K562 (cell line): ENCODE data around the gene DISC1. TPM values are rescaled to one million over a fixed set of nuclear protein-coding genes. Genes with fewer than 3 reads are reported as not detected.

ENCODE experiments used
- EP300 ChIP-seq: IDR thresholded peaks from 2 replicates; pipeline ENCODE4 v1.6.1; 2012; ENCODE audit warnings: low read length, improper control_type of control experiment
- FOXA1 ChIP-seq: fragments of 450-650 bp; IDR thresholded peaks from 2 replicates; pipeline ENCODE4 v1.6.1; 2016; ENCODE audit warnings: mild to moderate bottlenecking, borderline replicate concordance
- FOXA3 ChIP-seq, 2 experiments: fragments of 450-650 bp in 1 of 2; sonication (generic) in 1 of 2; formaldehyde crosslinking; IDR thresholded peaks in 1 of 2; conservative IDR thresholded peaks in 1 of 2; 2 replicates each; pipeline versions ENCODE4 v1.4.0 to v1.8.0; 2020 to 2022; ENCODE audit warnings: mild to moderate bottlenecking in 2 of 2, missing genetic modification reagents in 1 of 2
- MAFG ChIP-seq: fragments of 450-650 bp; conservative IDR thresholded peaks from 2 replicates; pipeline ENCODE4 v1.6.1; 2016; ENCODE audit warnings: missing genetic modification characterization, missing compliant biosample characterization
- MTA2 ChIP-seq: fragments of 450-650 bp; IDR thresholded peaks from 2 replicates; pipeline ENCODE4 v1.6.1; 2016; ENCODE audit warnings: low read depth
- MYNN ChIP-seq, 2 experiments: sonication (generic); formaldehyde crosslinking in 1 of 2; IDR thresholded peaks; 2 replicates each; pipeline versions ENCODE4 v1.5.0 to v1.6.1; 2016 to 2020; ENCODE audit warnings: antibody characterized with exemption in 1 of 2, missing genetic modification reagents in 1 of 2
- NR2F6 ChIP-seq: fragments of 450-650 bp; formaldehyde crosslinking; IDR thresholded peaks from 2 replicates; pipeline ENCODE4 v1.4.0; 2020; ENCODE audit warnings: mild to moderate bottlenecking
- POLR3G ChIP-seq: IDR thresholded peaks from 2 replicates; pipeline ENCODE4 v1.6.1; 2011; ENCODE audit not compliant: insufficient read length, insufficient replicate concordance; ENCODE audit errors: extremely low read depth
- SIN3A ChIP-seq, 2 experiments: fragments of 150-350 bp in 1 of 2; IDR thresholded peaks; 2 replicates each; pipeline ENCODE4 v1.6.1; 2011 to 2016; ENCODE audit warnings: borderline replicate concordance in 2 of 2, low read depth in 2 of 2, low read length in 2 of 2, mild to moderate bottlenecking in 2 of 2, moderate library complexity in 2 of 2; ENCODE audit not compliant: control insufficient read depth in 1 of 2
- SMARCB1 ChIP-seq: IDR thresholded peaks from 2 replicates; pipeline ENCODE4 v1.6.1; 2011; ENCODE audit warnings: improper control_type of control experiment, low read depth; ENCODE audit not compliant: insufficient read length
- XRCC3 ChIP-seq: fragments of 450-650 bp; IDR thresholded peaks from 2 replicates; pipeline ENCODE4 v1.6.1; 2017; ENCODE audit warnings: mild to moderate bottlenecking, moderate library complexity
- ZFPM2 ChIP-seq: fragments of 250-450 bp; sonication (Bioruptor Pico); IDR thresholded peaks from 2 replicates; pipeline ENCODE4 v1.5.1; 2022; ENCODE audit warnings: mild to moderate bottlenecking
- ZNF316 ChIP-seq: fragments of 450-650 bp; IDR thresholded peaks from 2 replicates; pipeline ENCODE4 v1.6.1; 2016
- ZNF766 ChIP-seq: fragments of 200-800 bp; sonication (Bioruptor generic); conservative IDR thresholded peaks from 2 replicates; pipeline ENCODE4 v1.6.1; 2016; ENCODE audit warnings: missing genetic modification characterization, missing compliant biosample characterization
- polyA plus RNA-seq, 8 experiments: library from polyadenylated mRNA; depleted of rRNA in 4 of 8; stranded (reverse) in 5 of 8; unstranded in 3 of 8; fragments of >200 nt; fragmentation: Nextera tagmentation in 2 of 8; fragmentation: Illumina TruSeq in 1 of 8; extraction: Ambion mirVana in 2 of 8; extraction: Trizol in 1 of 8; gene quantifications; 2 replicates each; pipeline versions ENCODE4 v1.2.1 to v1.2.3, GENCODE V29; 2011 to 2014; ENCODE audit warnings: inconsistent platforms in 1 of 8, missing spikeins in 1 of 8
- total RNA-seq, 7 experiments: library from RNA; depleted of rRNA in 6 of 7; stranded (reverse); fragments of >200 nt in 6 of 7; fragmentation: Illumina TruSeq in 2 of 7; extraction: Trizol in 2 of 7; gene quantifications; 2 replicates each; pipeline versions ENCODE4 v1.2.1 to v1.2.3, GENCODE V29; 2011 to 2021; ENCODE audit warnings: low replicate concordance in 1 of 7
- TF ChIP-seq, protein P1 (sequence below): fragments of 450-650 bp; formaldehyde crosslinking; IDR thresholded peaks from 2 replicates; pipeline ENCODE4 v1.4.0; 2022; ENCODE audit warnings: missing genetic modification characterization
- TF ChIP-seq, protein P2 (sequence below): IDR thresholded peaks from 2 replicates; pipeline ENCODE4 v1.6.1; 2011; ENCODE audit warnings: borderline replicate concordance, low read depth, mild to moderate bottlenecking, moderate library complexity, low read length; ENCODE audit not compliant: insufficient read depth, poor library complexity, severe bottlenecking
- TF ChIP-seq, protein P3 (sequence below): sonication (generic); formaldehyde crosslinking; IDR thresholded peaks from 2 replicates; pipeline ENCODE4 v1.8.0; 2022; ENCODE audit warnings: mild to moderate bottlenecking, missing genetic modification reagents
- TF ChIP-seq, protein P4 (sequence below), 2 experiments: fragments of 450-650 bp; IDR thresholded peaks; 2 replicates each; pipeline ENCODE4 v1.6.1; 2016

DISC1 gene
- total and polyA plus RNA-seq, 9 of the 15 experiments (the other 6 are each of a cell fraction or from before 2014, with no cell fraction given), result 0.01 to 0.11 (median 0.08) TPM; not detected in 1

DNA sequence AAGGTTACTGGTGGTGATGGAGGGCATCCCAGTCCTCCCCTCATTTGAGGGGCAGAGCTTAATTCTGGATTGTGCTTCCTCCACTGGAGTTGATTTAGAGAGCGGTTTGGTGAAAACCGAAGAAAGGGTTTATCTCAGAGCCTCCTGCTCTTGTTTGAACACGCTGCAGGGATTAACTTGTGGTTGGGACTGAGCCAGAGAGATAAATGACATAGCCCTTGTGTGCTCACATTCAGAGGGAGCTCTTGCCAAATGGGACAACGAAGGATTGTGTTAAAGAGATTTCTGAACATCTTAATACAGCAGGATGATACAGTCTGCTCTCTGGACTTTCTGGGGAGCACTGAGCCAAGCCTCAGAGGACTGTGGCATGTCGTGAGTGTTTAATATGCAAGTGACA is 308.2 kb downstream of the DISC1 start (continued):
- TF ChIP-seq MAFG (tag), result no peak; the same call in 1 of the 2 replicates
- TF ChIP-seq, protein P1, sequence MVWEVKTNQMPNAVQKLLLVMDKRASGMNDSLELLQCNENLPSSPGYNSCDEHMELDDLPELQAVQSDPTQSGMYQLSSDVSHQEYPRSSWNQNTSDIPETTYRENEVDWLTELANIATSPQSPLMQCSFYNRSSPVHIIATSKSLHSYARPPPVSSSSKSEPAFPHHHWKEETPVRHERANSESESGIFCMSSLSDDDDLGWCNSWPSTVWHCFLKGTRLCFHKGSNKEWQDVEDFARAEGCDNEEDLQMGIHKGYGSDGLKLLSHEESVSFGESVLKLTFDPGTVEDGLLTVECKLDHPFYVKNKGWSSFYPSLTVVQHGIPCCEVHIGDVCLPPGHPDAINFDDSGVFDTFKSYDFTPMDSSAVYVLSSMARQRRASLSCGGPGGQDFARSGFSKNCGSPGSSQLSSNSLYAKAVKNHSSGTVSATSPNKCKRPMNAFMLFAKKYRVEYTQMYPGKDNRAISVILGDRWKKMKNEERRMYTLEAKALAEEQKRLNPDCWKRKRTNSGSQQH (CRISPR knock-in tag), result no peak
- TF ChIP-seq NR2F6, result no peak
- peak; percentile 75 for TF ChIP-seq MTA2
- TF ChIP-seq MYNN (IDR thresholded peaks at IDR 0.05), result no peak
- TF ChIP-seq MYNN (CRISPR knock-in tag; IDR thresholded peaks at IDR 0.05), result no peak
- TF ChIP-seq, protein P2, sequence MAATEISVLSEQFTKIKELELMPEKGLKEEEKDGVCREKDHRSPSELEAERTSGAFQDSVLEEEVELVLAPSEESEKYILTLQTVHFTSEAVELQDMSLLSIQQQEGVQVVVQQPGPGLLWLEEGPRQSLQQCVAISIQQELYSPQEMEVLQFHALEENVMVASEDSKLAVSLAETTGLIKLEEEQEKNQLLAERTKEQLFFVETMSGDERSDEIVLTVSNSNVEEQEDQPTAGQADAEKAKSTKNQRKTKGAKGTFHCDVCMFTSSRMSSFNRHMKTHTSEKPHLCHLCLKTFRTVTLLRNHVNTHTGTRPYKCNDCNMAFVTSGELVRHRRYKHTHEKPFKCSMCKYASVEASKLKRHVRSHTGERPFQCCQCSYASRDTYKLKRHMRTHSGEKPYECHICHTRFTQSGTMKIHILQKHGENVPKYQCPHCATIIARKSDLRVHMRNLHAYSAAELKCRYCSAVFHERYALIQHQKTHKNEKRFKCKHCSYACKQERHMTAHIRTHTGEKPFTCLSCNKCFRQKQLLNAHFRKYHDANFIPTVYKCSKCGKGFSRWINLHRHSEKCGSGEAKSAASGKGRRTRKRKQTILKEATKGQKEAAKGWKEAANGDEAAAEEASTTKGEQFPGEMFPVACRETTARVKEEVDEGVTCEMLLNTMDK, result no peak
- TF ChIP-seq ZNF766 (CRISPR knock-in tag), result peak; percentile 95
- TF ChIP-seq, protein P3, sequence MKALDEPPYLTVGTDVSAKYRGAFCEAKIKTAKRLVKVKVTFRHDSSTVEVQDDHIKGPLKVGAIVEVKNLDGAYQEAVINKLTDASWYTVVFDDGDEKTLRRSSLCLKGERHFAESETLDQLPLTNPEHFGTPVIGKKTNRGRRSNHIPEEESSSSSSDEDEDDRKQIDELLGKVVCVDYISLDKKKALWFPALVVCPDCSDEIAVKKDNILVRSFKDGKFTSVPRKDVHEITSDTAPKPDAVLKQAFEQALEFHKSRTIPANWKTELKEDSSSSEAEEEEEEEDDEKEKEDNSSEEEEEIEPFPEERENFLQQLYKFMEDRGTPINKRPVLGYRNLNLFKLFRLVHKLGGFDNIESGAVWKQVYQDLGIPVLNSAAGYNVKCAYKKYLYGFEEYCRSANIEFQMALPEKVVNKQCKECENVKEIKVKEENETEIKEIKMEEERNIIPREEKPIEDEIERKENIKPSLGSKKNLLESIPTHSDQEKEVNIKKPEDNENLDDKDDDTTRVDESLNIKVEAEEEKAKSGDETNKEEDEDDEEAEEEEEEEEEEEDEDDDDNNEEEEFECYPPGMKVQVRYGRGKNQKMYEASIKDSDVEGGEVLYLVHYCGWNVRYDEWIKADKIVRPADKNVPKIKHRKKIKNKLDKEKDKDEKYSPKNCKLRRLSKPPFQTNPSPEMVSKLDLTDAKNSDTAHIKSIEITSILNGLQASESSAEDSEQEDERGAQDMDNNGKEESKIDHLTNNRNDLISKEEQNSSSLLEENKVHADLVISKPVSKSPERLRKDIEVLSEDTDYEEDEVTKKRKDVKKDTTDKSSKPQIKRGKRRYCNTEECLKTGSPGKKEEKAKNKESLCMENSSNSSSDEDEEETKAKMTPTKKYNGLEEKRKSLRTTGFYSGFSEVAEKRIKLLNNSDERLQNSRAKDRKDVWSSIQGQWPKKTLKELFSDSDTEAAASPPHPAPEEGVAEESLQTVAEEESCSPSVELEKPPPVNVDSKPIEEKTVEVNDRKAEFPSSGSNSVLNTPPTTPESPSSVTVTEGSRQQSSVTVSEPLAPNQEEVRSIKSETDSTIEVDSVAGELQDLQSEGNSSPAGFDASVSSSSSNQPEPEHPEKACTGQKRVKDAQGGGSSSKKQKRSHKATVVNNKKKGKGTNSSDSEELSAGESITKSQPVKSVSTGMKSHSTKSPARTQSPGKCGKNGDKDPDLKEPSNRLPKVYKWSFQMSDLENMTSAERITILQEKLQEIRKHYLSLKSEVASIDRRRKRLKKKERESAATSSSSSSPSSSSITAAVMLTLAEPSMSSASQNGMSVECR (CRISPR knock-in tag), result no peak
- no peak for TF ChIP-seq XRCC3
- peak; percentile 62; the same call in 1 of the 2 replicates for TF ChIP-seq FOXA1
- TF ChIP-seq EP300, result peak; percentile 62; the same call in 1 of the 2 replicates
- TF ChIP-seq POLR3G, result no peak
- no peak for TF ChIP-seq SMARCB1
- TF ChIP-seq FOXA3 (CRISPR knock-in tag; conservative IDR thresholded peaks at IDR 0.05 in 1 of 2, IDR thresholded peaks at IDR 0.05 in 1 of 2), result peak; percentile 98 to 100
- TF ChIP-seq, protein P4, sequence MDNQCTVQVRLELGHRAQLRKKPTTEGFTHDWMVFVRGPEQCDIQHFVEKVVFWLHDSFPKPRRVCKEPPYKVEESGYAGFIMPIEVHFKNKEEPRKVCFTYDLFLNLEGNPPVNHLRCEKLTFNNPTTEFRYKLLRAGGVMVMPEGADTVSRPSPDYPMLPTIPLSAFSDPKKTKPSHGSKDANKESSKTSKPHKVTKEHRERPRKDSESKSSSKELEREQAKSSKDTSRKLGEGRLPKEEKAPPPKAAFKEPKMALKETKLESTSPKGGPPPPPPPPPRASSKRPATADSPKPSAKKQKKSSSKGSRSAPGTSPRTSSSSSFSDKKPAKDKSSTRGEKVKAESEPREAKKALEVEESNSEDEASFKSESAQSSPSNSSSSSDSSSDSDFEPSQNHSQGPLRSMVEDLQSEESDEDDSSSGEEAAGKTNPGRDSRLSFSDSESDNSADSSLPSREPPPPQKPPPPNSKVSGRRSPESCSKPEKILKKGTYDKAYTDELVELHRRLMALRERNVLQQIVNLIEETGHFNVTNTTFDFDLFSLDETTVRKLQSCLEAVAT (IDR thresholded peaks at IDR 0.05), result peak in 1 of 2 experiments; percentile 40; a peak in 1 of 4 replicates
- no peak for TF ChIP-seq SIN3A (IDR thresholded peaks at IDR 0.05; ENCODE audit: borderline replicate concordance in 2 of 2, control insufficient read depth in 1 of 2, low read depth in 2 of 2, low read length in 2 of 2)
- no peak for TF ChIP-seq ZNF316
- no peak for TF ChIP-seq ZFPM2 (CRISPR knock-in tag)
